H9 (cell line): Measurements from ENCODE around the gene FABP7. TPM values are rescaled to one million over a fixed set of nuclear protein-coding genes. Genes with fewer than 3 reads are reported as not detected.

Experiments
- DNase-seq: peaks from one replicate; pipeline ENCODE4 v3.0.0-alpha.2; 2017
- H2AFZ ChIP-seq: one replicate; pipeline ENCODE4 v1.6.1; 2013; ENCODE audit warnings: mild to moderate bottlenecking, low read length, control low read depth, moderate library complexity
- H2AK5ac ChIP-seq: 2 replicates; pipeline ENCODE4 v1.6.1; 2013; ENCODE audit warnings: low read length, control low read depth, mixed read lengths; ENCODE audit not compliant: insufficient read length
- H2BK120ac ChIP-seq: one replicate; pipeline ENCODE4 v1.6.1; 2013; ENCODE audit warnings: low read depth, mild to moderate bottlenecking, low read length, control low read depth, inconsistent platforms; ENCODE audit not compliant: poor library complexity, severe bottlenecking
- H2BK12ac ChIP-seq: 2 replicates; pipeline ENCODE4 v1.6.1; 2013; ENCODE audit warnings: low read length, control low read depth, mixed read lengths, low read depth; ENCODE audit not compliant: insufficient read length
- H2BK15ac ChIP-seq: 2 replicates; pipeline ENCODE4 v1.6.1; 2013; ENCODE audit warnings: low read depth, low read length, control low read depth
- H2BK20ac ChIP-seq: one replicate; pipeline ENCODE4 v1.6.1; 2013; ENCODE audit warnings: low read depth, mild to moderate bottlenecking, low read length, control low read depth, inconsistent platforms; ENCODE audit not compliant: poor library complexity, severe bottlenecking
- H2BK5ac ChIP-seq: 2 replicates; pipeline ENCODE4 v1.6.1; 2013; ENCODE audit warnings: low read length, control low read depth, mixed read lengths; ENCODE audit not compliant: insufficient read length
- H3K14ac ChIP-seq: 2 replicates; pipeline ENCODE4 v1.6.1; 2013; ENCODE audit warnings: low read length, control low read depth; ENCODE audit not compliant: insufficient read depth
- H3K18ac ChIP-seq: 2 replicates; pipeline ENCODE4 v1.6.1; 2013; ENCODE audit warnings: low read depth, mild to moderate bottlenecking, mixed read lengths, low read length, control low read depth; ENCODE audit not compliant: insufficient read length
- H3K23ac ChIP-seq: 2 replicates; pipeline ENCODE4 v1.6.1; 2013; ENCODE audit warnings: low read length, control low read depth, mixed read lengths, low read depth; ENCODE audit not compliant: insufficient read length
- H3K23me2 ChIP-seq: 2 replicates; pipeline ENCODE4 v1.6.1; 2013; ENCODE audit warnings: low read depth, mild to moderate bottlenecking, mixed read lengths, low read length, control low read depth; ENCODE audit not compliant: insufficient read length, poor library complexity, severe bottlenecking
- H3K27ac ChIP-seq: 2 replicates; pipeline ENCODE4 v1.5.1; 2013; ENCODE audit warnings: low read length, control low read depth, mixed read lengths, low read depth; ENCODE audit not compliant: insufficient read length
- H3K27me3 ChIP-seq: 2 replicates; pipeline ENCODE4 v1.6.1; 2013; ENCODE audit warnings: low read length, control low read depth, inconsistent platforms; ENCODE audit not compliant: insufficient read depth
- H3K4ac ChIP-seq: 2 replicates; pipeline ENCODE4 v1.6.1; 2013; ENCODE audit warnings: low read depth, mild to moderate bottlenecking, control low read depth, inconsistent platforms, low read length, moderate library complexity
- H3K4me1 ChIP-seq: 2 replicates; pipeline ENCODE4 v1.6.1; 2013; ENCODE audit warnings: low read length, control low read depth, inconsistent platforms; ENCODE audit not compliant: insufficient read depth
- H3K4me2 ChIP-seq: 2 replicates; pipeline ENCODE4 v1.6.1; 2013; ENCODE audit warnings: low read length, control low read depth, mixed read lengths; ENCODE audit not compliant: insufficient read length, insufficient read depth
- H3K56ac ChIP-seq: 2 replicates; pipeline ENCODE4 v1.6.1; 2013; ENCODE audit warnings: low read depth, mild to moderate bottlenecking, mixed read lengths, low read length, control low read depth; ENCODE audit not compliant: insufficient read length
- H3K79me1 ChIP-seq: 2 replicates; pipeline ENCODE4 v1.6.1; 2013; ENCODE audit warnings: low read depth, mild to moderate bottlenecking, moderate library complexity, low read length, control low read depth, inconsistent platforms; ENCODE audit not compliant: insufficient read depth, poor library complexity, severe bottlenecking
- H3K79me2 ChIP-seq: 2 replicates; pipeline ENCODE4 v1.6.1; 2013; ENCODE audit warnings: low read length, control low read depth, inconsistent platforms; ENCODE audit not compliant: insufficient read depth
- H3K9ac ChIP-seq: 2 replicates; pipeline ENCODE4 v1.6.1; 2013; ENCODE audit warnings: low read length, control low read depth, mixed read lengths; ENCODE audit not compliant: insufficient read length; ENCODE audit errors: extremely low read depth
- H3K9me3 ChIP-seq: one replicate; pipeline ENCODE4 v1.6.1; 2013; ENCODE audit warnings: low read depth, low read length, inconsistent platforms; ENCODE audit not compliant: control insufficient read depth
- H3T11ph ChIP-seq: one replicate; pipeline ENCODE4 v1.6.1; 2013; ENCODE audit warnings: mild to moderate bottlenecking, low read length, control low read depth, inconsistent platforms
- H4K20me1 ChIP-seq: one replicate; pipeline ENCODE4 v1.6.1; 2013; ENCODE audit not compliant: control insufficient read depth, insufficient read length, insufficient read depth
- H4K5ac ChIP-seq: 2 replicates; pipeline ENCODE4 v1.6.1; 2013; ENCODE audit warnings: low read depth, mild to moderate bottlenecking, mixed read lengths, low read length, control low read depth; ENCODE audit not compliant: insufficient read length
- H4K8ac ChIP-seq: replicated peaks from 2 replicates; pipeline ENCODE4 v1.6.1; 2013; ENCODE audit warnings: low read length, control low read depth, mixed read lengths, low read depth; ENCODE audit not compliant: insufficient read length
- H4K91ac ChIP-seq: 2 replicates; pipeline ENCODE4 v1.6.1; 2013; ENCODE audit warnings: low read depth, mild to moderate bottlenecking, moderate library complexity, mixed read lengths, low read length, control low read depth; ENCODE audit not compliant: insufficient read length
- H3K27ac Mint-ChIP-seq, 3 experiments: 2 replicates in 2 of 3; 3 replicates in 1 of 3; pipeline ENCODE4 v1.8.0; 2020 to 2021; ENCODE audit warnings: mixed read lengths in 3 of 3, mild to moderate bottlenecking in 1 of 3, moderate library complexity in 1 of 3
- H3K27me3 Mint-ChIP-seq: 2 replicates; pipeline ENCODE4 v1.8.0; 2021; ENCODE audit warnings: low read depth, mild to moderate bottlenecking, moderate library complexity, mixed read lengths
- H3K36me3 Mint-ChIP-seq, 3 experiments: 2 replicates in 2 of 3; 3 replicates in 1 of 3; pipeline ENCODE4 v1.8.0; 2020 to 2021; ENCODE audit warnings: low read depth in 3 of 3, mixed read lengths in 3 of 3; ENCODE audit not compliant: insufficient read depth in 1 of 3
- H3K4me1 Mint-ChIP-seq, 2 experiments: 2 replicates each; pipeline ENCODE4 v1.8.0; 2020; ENCODE audit warnings: mixed read lengths in 2 of 2
- H3K4me3 Mint-ChIP-seq, 2 experiments: 2 replicates in 1 of 2; 3 replicates in 1 of 2; pipeline ENCODE4 v1.8.0; 2020 to 2021; ENCODE audit warnings: mild to moderate bottlenecking in 2 of 2, mixed read lengths in 2 of 2, moderate library complexity in 1 of 2
- H3K9me3 Mint-ChIP-seq, 2 experiments: 2 replicates in 1 of 2; 3 replicates in 1 of 2; pipeline ENCODE4 v1.8.0; 2020; ENCODE audit warnings: mild to moderate bottlenecking in 2 of 2, mixed read lengths in 2 of 2, moderate library complexity in 1 of 2
- CTCF ChIP-seq: fragments of 200-600 bp; sonication (generic); conservative IDR thresholded peaks from 3 replicates; pipeline ENCODE4 v1.8.0; 2021; ENCODE audit warnings: antibody characterized with exemption, mild to moderate bottlenecking
- WGBS: extraction: QIAGEN DNeasy Blood & Tissue Kit; methylation state at CpG from one replicate; pipeline ENCODE4 v1.1.7; 2013; ENCODE audit warnings: missing lambda C conversion rate, low lambda C conversion rate, mixed read lengths; ENCODE audit not compliant: insufficient read length; ENCODE audit errors: extremely low coverage; 5-methylcytosine and 5-hydroxymethylcytosine counted together
- total RNA-seq: library from RNA; stranded (reverse); gene quantifications from 2 replicates; pipeline ENCODE4 v1.2.1, GENCODE V29; 2021

The FABP7 gene
- total RNA-seq, 1 experiment from 2014 or later = 3.9 TPM

- Histone ChIP-seq H3K4me2 (no peak overlapping the region), H2BK12ac (no peak overlapping the region), H4K5ac (no peak overlapping the region), H2BK120ac (no peak overlapping the region), H3K56ac (no peak overlapping the region), H3K27me3 (no peaks in the 10 kb centered on the region), H2BK5ac (no peak overlapping the region), H3K4me1 (no peaks in the 10 kb centered on the region), H4K8ac (no peak overlapping the region), H3K14ac (no peak overlapping the region), H3K4ac (no peak overlapping the region), H3K18ac (no peak overlapping the region), H3K23me2 (no peaks in the 10 kb centered on the region), H2AK5ac (no peak overlapping the region), H4K20me1 (no peaks in the 10 kb centered on the region), H2BK20ac (no peak overlapping the region), H3K9me3 (no peaks in the 10 kb centered on the region), H3K79me2 (no peaks in the 10 kb centered on the region), H3K9ac (no peak overlapping the region), H3K23ac (no peak overlapping the region), H3K27ac (no peak overlapping the region), H4K91ac (no peak overlapping the region), H3T11ph (no peak overlapping the region), H3K79me1 (no peaks in the 10 kb centered on the region), H2AFZ (no peak overlapping the region), H2BK15ac (no peak overlapping the region)
- no peak overlapping the region for H3K4me3 Mint-ChIP-seq
- DNase-seq = no peak
- no peaks in the 10 kb centered on the region for H3K27me3 Mint-ChIP-seq
- no CpG with 5 or more reads among the region's 2 CpGs for WGBS
- no peaks in the 10 kb centered on the region for H3K9me3 Mint-ChIP-seq
- H3K36me3 Mint-ChIP-seq = no peaks in the 10 kb centered on the region
- H3K4me1 Mint-ChIP-seq = peaks cover 0 to 2% of the 10 kb centered on the region in 2 experiments; a peak in 1 of 4 replicates
- H3K27ac Mint-ChIP-seq = no peak overlapping the region
- TF ChIP-seq CTCF = no peak
Observed at GRCh38 chr6:122809691-122810090, 30.2 kb downstream of the FABP7 start.
